GM12891 (cell line): ENCODE measurements around the gene PSMF1.

ENCODE experiments used
- POLR2A ChIP-seq: IDR thresholded peaks from 2 replicates; pipeline ENCODE4 v1.6.1; 2011; ENCODE audit warnings: low read depth, low read length, control low read depth
- POLR2AphosphoS5 ChIP-seq: IDR thresholded peaks from 2 replicates; pipeline ENCODE4 v1.6.1; 2011; ENCODE audit warnings: low read depth, low read length, control low read depth
- SPI1 ChIP-seq: IDR thresholded peaks from 2 replicates; pipeline ENCODE4 v1.6.1; 2011; ENCODE audit warnings: low read depth, low read length, control low read depth
- TAF1 ChIP-seq: IDR thresholded peaks from 2 replicates; pipeline ENCODE4 v1.6.1; 2011; ENCODE audit warnings: low read depth, low read length, control low read depth

DNA sequence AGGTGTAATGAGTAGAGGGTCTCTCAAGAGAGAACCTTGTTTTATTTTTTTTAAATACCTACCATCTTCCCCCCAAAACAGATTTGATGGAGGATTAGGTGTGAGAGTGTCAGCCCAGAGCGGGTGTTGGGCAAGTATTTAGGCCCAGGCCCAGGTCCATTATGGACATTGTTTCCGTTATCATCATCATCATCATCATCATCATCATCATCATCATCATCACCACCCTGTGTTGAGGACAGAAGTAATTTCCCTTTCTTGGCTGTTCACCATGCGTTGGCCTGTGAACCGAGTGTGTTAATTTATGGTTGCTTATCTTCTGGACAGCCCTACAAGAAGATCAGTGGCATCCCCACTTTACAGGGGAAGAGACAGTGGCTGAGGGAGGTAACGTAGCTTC lies 28.6 kb downstream of the PSMF1 start:
- no peak for TF ChIP-seq POLR2AphosphoS5
- TF ChIP-seq TAF1: no peak
- no peak for TF ChIP-seq POLR2A
- no peak for TF ChIP-seq SPI1
